ENCODE measurements around the gene AFG1L. TPM values are rescaled to one million over a fixed set of nuclear protein-coding genes. Genes with fewer than 3 reads are reported as not detected.

Gene AFG1L
- total RNA-seq, 1 experiment from 2014 or later = 7.9 TPM

- TF ChIP-seq, protein P1, sequence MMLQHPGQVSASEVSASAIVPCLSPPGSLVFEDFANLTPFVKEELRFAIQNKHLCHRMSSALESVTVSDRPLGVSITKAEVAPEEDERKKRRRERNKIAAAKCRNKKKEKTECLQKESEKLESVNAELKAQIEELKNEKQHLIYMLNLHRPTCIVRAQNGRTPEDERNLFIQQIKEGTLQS (CRISPR knock-in tag; conservative IDR thresholded peaks at IDR 0.05) = no peak
- TF ChIP-seq ATF6 (CRISPR knock-in tag; IDR thresholded peaks at IDR 0.05) = no peak
- no peak for TF ChIP-seq FOXP1 (CRISPR knock-in tag; IDR thresholded peaks at IDR 0.05; ENCODE audit: borderline replicate concordance)
- no peak for TF ChIP-seq ZNF219 (CRISPR knock-in tag; IDR thresholded peaks at IDR 0.05; ENCODE audit: borderline replicate concordance)
- no peak for TF ChIP-seq NFE2L1 (CRISPR knock-in tag; IDR thresholded peaks at IDR 0.05)
- TF ChIP-seq ZNF263 (CRISPR knock-in tag; IDR thresholded peaks at IDR 0.05; ENCODE audit: low read depth) = no peak
- TF ChIP-seq STAT6 (CRISPR knock-in tag; conservative IDR thresholded peaks at IDR 0.05; ENCODE audit: low read depth) = no peak
- TF ChIP-seq ZNF416 (CRISPR knock-in tag; IDR thresholded peaks at IDR 0.05) = no peak
- no peak for TF ChIP-seq IRF1 (CRISPR knock-in tag; IDR thresholded peaks at IDR 0.05)
- no peak for TF ChIP-seq ZNF232 (CRISPR knock-in tag; IDR thresholded peaks at IDR 0.05)
- no peak for TF ChIP-seq TCF7 (CRISPR knock-in tag; IDR thresholded peaks at IDR 0.05; ENCODE audit: low read depth)
- TF ChIP-seq ZNF512 (CRISPR knock-in tag; IDR thresholded peaks at IDR 0.05; ENCODE audit: borderline replicate concordance) = no peak
- TF ChIP-seq MXD4 (CRISPR knock-in tag; IDR thresholded peaks at IDR 0.05; ENCODE audit: borderline replicate concordance) = no peak
- H3K4me3 Mint-ChIP-seq = no peak overlapping the region
- ATAC-seq (no peak), DNase-seq (ENCODE audit: low spot score) (no peak)
- ChIA-PET POLR2A (no interaction called here), CTCF (no interaction called here)
- no peak overlapping the region for H3K27ac Mint-ChIP-seq
- no peaks in the 10 kb centered on the region for H3K4me1 Mint-ChIP-seq
- no peaks in the 10 kb centered on the region for H3K36me3 Mint-ChIP-seq
- no peaks in the 10 kb centered on the region for H3K9me3 Mint-ChIP-seq
- no peaks in the 10 kb centered on the region for H3K27me3 Mint-ChIP-seq (ENCODE audit: low read depth)
These were observed 143.0 kb downstream of the AFG1L start for GRCh38 chr6:108437821-108438220.

DNA sequence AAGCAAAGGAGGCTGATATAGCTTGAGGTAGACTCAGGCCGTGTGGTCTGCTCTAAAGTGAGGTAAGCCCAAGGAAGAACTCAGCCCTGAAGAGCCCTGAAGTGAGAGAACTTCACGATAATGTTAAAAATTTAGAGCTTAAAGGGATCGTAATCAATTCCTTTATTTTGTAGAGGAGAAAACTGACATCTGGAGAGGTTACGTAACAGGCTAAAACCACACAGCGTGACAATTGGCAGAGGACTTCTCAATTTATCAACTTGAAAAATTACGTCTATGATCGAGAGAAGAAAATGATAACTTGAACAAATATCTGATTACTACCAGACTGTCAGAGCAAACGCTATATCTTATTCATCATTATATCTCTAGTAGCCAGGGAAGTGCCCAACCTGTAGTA lies 144.1 kb downstream of the AFG1L start:
- CTCF ChIA-PET = interaction anchor here (1.0 kb wide), 1 partner anchor 263 kb away, joined by 3 read pairs; no protein-coding TSS in a partner anchor
- H3K27ac Mint-ChIP-seq = no peak overlapping the region
- DNase-seq (ENCODE audit: low spot score) (no peak), ATAC-seq (no peak)
- H3K4me1 Mint-ChIP-seq = no peaks in the 10 kb centered on the region
- H3K4me3 Mint-ChIP-seq = no peak overlapping the region
- POLR2A ChIA-PET = no interaction called here
- H3K27me3 Mint-ChIP-seq (ENCODE audit: low read depth) = no peaks in the 10 kb centered on the region
- no peaks in the 10 kb centered on the region for H3K36me3 Mint-ChIP-seq
- no peaks in the 10 kb centered on the region for H3K9me3 Mint-ChIP-seq
- no peak for TF ChIP-seq ZNF671 (CRISPR knock-in tag; IDR thresholded peaks at IDR 0.05)
- no peak for TF ChIP-seq CTCF (IDR thresholded peaks at IDR 0.05)
- TF ChIP-seq, protein P2, sequence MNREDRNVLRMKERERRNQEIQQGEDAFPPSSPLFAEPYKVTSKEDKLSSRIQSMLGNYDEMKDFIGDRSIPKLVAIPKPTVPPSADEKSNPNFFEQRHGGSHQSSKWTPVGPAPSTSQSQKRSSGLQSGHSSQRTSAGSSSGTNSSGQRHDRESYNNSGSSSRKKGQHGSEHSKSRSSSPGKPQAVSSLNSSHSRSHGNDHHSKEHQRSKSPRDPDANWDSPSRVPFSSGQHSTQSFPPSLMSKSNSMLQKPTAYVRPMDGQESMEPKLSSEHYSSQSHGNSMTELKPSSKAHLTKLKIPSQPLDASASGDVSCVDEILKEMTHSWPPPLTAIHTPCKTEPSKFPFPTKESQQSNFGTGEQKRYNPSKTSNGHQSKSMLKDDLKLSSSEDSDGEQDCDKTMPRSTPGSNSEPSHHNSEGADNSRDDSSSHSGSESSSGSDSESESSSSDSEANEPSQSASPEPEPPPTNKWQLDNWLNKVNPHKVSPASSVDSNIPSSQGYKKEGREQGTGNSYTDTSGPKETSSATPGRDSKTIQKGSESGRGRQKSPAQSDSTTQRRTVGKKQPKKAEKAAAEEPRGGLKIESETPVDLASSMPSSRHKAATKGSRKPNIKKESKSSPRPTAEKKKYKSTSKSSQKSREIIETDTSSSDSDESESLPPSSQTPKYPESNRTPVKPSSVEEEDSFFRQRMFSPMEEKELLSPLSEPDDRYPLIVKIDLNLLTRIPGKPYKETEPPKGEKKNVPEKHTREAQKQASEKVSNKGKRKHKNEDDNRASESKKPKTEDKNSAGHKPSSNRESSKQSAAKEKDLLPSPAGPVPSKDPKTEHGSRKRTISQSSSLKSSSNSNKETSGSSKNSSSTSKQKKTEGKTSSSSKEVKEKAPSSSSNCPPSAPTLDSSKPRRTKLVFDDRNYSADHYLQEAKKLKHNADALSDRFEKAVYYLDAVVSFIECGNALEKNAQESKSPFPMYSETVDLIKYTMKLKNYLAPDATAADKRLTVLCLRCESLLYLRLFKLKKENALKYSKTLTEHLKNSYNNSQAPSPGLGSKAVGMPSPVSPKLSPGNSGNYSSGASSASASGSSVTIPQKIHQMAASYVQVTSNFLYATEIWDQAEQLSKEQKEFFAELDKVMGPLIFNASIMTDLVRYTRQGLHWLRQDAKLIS (CRISPR knock-in tag; IDR thresholded peaks at IDR 0.05; ENCODE audit: borderline replicate concordance) = no peak
- TF ChIP-seq NFE2L1 (CRISPR knock-in tag; IDR thresholded peaks at IDR 0.05) = no peak
- TF ChIP-seq ZNF512 (CRISPR knock-in tag; IDR thresholded peaks at IDR 0.05; ENCODE audit: borderline replicate concordance) = no peak
- TF ChIP-seq ZBTB21 (CRISPR knock-in tag; IDR thresholded peaks at IDR 0.05; ENCODE audit: borderline replicate concordance) = no peak
- TF ChIP-seq NFATC4 (CRISPR knock-in tag; IDR thresholded peaks at IDR 0.05) = no peak
- no peak for TF ChIP-seq TEAD4 (CRISPR knock-in tag; IDR thresholded peaks at IDR 0.05)
- no peak for TF ChIP-seq NFYB (CRISPR knock-in tag; conservative IDR thresholded peaks at IDR 0.05; ENCODE audit: low read depth)
- TF ChIP-seq ZNF396 (CRISPR knock-in tag; IDR thresholded peaks at IDR 0.05; ENCODE audit: borderline replicate concordance) = no peak
